ENCODE measurements around the gene PKN1. TPM values are rescaled to one million over a fixed set of nuclear protein-coding genes. Genes with fewer than 3 reads are reported as not detected.

The PKN1 gene
- total and polyA plus RNA-seq, 2 of the 4 experiments (the other 2 are of a cell fraction) = 39.1 to 41.4 TPM

GRCh38 chr19:14512406-14512961 lies 79.4 kb downstream of the PKN1 start:
- Histone ChIP-seq H2AK9ac (replicated peaks; ENCODE audit: low read depth, low read length, poor library complexity) (no peak overlapping the region), H3K4me1 (ENCODE audit: control insufficient read depth, insufficient read depth, low read length) (peaks cover 20% of the 10 kb centered on the region), H2BK20ac (ENCODE audit: low read depth, low read length) (no peak overlapping the region), H4K5ac (ENCODE audit: low read depth, low read length) (no peak overlapping the region), H4K91ac (ENCODE audit: insufficient read depth, low read depth, low read length) (no peak overlapping the region), H3K79me1 (ENCODE audit: low read depth in 1 of 2, low read length in 2 of 2) (peaks cover 23 to 53% of the 10 kb centered on the region in 2 experiments), H2AFZ (replicated peaks; ENCODE audit: low read length, poor library complexity) (no peak overlapping the region), H3K18ac (ENCODE audit: low read depth, low read length) (no peak overlapping the region), H4K20me1 (ENCODE audit: insufficient read depth, low read length) (peaks cover 40% of the 10 kb centered on the region), H3K27ac (ENCODE audit: insufficient read depth, low read length) (no peak overlapping the region), H2AK5ac (ENCODE audit: low read depth, low read length) (no peak overlapping the region), H2BK15ac (ENCODE audit: low read depth, low read length) (no peak overlapping the region), H2BK5ac (ENCODE audit: low read depth, low read length, poor library complexity, severe bottlenecking) (no peak overlapping the region), H3K27me3 (ENCODE audit: control insufficient read depth, insufficient read depth, low read length) (no peaks in the 10 kb centered on the region), H3K9me1 (ENCODE audit: insufficient read depth, low read length) (peaks cover 24% of the 10 kb centered on the region), H3K9me3 (ENCODE audit: control insufficient read depth, insufficient read depth, low read length) (no peaks in the 10 kb centered on the region), H3K56ac (ENCODE audit: extremely low read depth, insufficient read depth, low read length) (no peak overlapping the region), H3K4ac (ENCODE audit: low read depth, low read length) (no peak overlapping the region), H3K9ac (ENCODE audit: low read depth, low read length) (no peak overlapping the region), H2BK120ac (ENCODE audit: low read depth, low read length) (no peak overlapping the region), H3K4me3 (ENCODE audit: insufficient read depth, low read depth, low read length) (no peak overlapping the region), H3K4me2 (ENCODE audit: low read depth, low read length) (no peak overlapping the region), H4K8ac (ENCODE audit: low read depth in 2 of 2, low read length in 2 of 2) (no peak overlapping the region), H3K36me3 (ENCODE audit: control insufficient read depth, insufficient read depth, low read length) (peaks cover 27% of the 10 kb centered on the region), H3K14ac (replicated peaks; ENCODE audit: low read depth, low read length) (no peak overlapping the region), H3K23ac (ENCODE audit: low read depth, low read length) (no peak overlapping the region)
- dilution Hi-C loops (cut with HindIII; ENCODE audit: low sequenced_read_pairs, unreplicated experiment) (no loop called here), in situ Hi-C loops (cut with MboI; ENCODE audit: low sequenced_read_pairs) (no loop called here), intact Hi-C loops (cut with micrococcal nuclease) (no loop called here)
- ChIA-PET CTCF (no interaction called here), POLR2A (ENCODE audit: unreplicated experiment) (no interaction called here)
- ATAC-seq (ENCODE audit: low read depth) (no peak), DNase-seq (no peak)
- 100% methylated on average over 1 of the region's 14 CpGs; no CpG with 5 or more reads in 1 of the 2 experiments for WGBS, 2 experiments (ENCODE audit: extremely low coverage in 2 of 2, insufficient read length in 1 of 2)
- TF ChIP-seq POLR2A (IDR thresholded peaks at IDR 0.05; ENCODE audit: low read depth, low read length) (no peak), MAZ (IDR thresholded peaks at IDR 0.05; ENCODE audit: borderline replicate concordance, low read depth, low read length) (no peak), CTCF (conservative IDR thresholded peaks at IDR 0.05; ENCODE audit: low read depth, low read length) (no peak), NFE2L2 (IDR thresholded peaks at IDR 0.05; ENCODE audit: low read depth, low read length) (no peak), FOS (IDR thresholded peaks at IDR 0.05; ENCODE audit: low read depth, low read length) (no peak), ELK1 (IDR thresholded peaks at IDR 0.05; ENCODE audit: borderline replicate concordance, low read depth, low read length) (no peak)
- BruUV-seq (replicated peaks) = no TSS peak

Measured in IMR-90 (cell line).